ENCODE data around the gene MCF2L.

GRCh38 chr13:113015826-113016525 lies 47.0 kb downstream of the MCF2L start:
- no peak for TF ChIP-seq POLR2A (IDR thresholded peaks at IDR 0.05)
- TF ChIP-seq, protein P1, sequence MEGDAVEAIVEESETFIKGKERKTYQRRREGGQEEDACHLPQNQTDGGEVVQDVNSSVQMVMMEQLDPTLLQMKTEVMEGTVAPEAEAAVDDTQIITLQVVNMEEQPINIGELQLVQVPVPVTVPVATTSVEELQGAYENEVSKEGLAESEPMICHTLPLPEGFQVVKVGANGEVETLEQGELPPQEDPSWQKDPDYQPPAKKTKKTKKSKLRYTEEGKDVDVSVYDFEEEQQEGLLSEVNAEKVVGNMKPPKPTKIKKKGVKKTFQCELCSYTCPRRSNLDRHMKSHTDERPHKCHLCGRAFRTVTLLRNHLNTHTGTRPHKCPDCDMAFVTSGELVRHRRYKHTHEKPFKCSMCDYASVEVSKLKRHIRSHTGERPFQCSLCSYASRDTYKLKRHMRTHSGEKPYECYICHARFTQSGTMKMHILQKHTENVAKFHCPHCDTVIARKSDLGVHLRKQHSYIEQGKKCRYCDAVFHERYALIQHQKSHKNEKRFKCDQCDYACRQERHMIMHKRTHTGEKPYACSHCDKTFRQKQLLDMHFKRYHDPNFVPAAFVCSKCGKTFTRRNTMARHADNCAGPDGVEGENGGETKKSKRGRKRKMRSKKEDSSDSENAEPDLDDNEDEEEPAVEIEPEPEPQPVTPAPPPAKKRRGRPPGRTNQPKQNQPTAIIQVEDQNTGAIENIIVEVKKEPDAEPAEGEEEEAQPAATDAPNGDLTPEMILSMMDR (IDR thresholded peaks at IDR 0.05) = no peak

Measured in transverse colon (tissue), 3 donors.